OCI-LY3 (cell line): Measurements from ENCODE around the gene EID2.

Experiments
- H2AFZ ChIP-seq: fragments of 200-600, 300-600 bp; shearing (Covaris generic); 2 replicates; pipeline ENCODE4 v1.6.0; 2014; ENCODE audit warnings: antibody characterized with exemption, low read depth, low read length
- H3K27ac ChIP-seq: fragments of 200-600, 300-600 bp; sonication (generic); 2 replicates; pipeline ENCODE4 v1.5.1; 2014; ENCODE audit warnings: mild to moderate bottlenecking, low read length, moderate library complexity, mixed read lengths
- H3K27me3 ChIP-seq: fragments of 200-600, 300-600 bp; sonication (generic); 2 replicates; pipeline ENCODE4 v1.6.1; 2014; ENCODE audit warnings: low read depth, low read length, mixed read lengths
- H3K36me3 ChIP-seq: fragments of 200-600, 300-600 bp; sonication (generic); replicated peaks from 2 replicates; pipeline ENCODE3; 2014; ENCODE audit warnings: low read depth, low read length, mixed read lengths
- H3K4me1 ChIP-seq: fragments of 300-600, 200-600 bp; sonication (generic); 2 replicates; pipeline ENCODE4 v1.6.1; 2014; ENCODE audit warnings: low read length, mixed read lengths
- H3K4me2 ChIP-seq: fragments of 200-600, 300-600 bp; sonication (generic); 2 replicates; pipeline ENCODE4 v1.6.1; 2014; ENCODE audit warnings: low read length, mixed read lengths
- H3K4me3 ChIP-seq: fragments of 300-600, 200-600 bp; sonication (generic); 2 replicates; pipeline ENCODE4 v1.5.1; 2014; ENCODE audit warnings: antibody characterized with exemption, mild to moderate bottlenecking, low read length, moderate library complexity
- H3K79me2 ChIP-seq: fragments of 300-600, 200-600 bp; shearing (Covaris generic); 2 replicates; pipeline ENCODE4 v1.6.1; 2014; ENCODE audit warnings: mild to moderate bottlenecking, low read length, mixed read lengths
- H3K9ac ChIP-seq: fragments of 300-600, 200-600 bp; shearing (Covaris generic); 2 replicates; pipeline ENCODE4 v1.6.0; 2014; ENCODE audit warnings: mild to moderate bottlenecking, low read length, moderate library complexity
- H3K9me3 ChIP-seq: fragments of 200-600, 300-600 bp; shearing (Covaris generic); 2 replicates; pipeline ENCODE4 v1.6.1; 2014; ENCODE audit warnings: low read length, mixed read lengths; ENCODE audit not compliant: insufficient read depth
- H4K20me1 ChIP-seq: fragments of 200-600, 300-600 bp; sonication (generic); 2 replicates; pipeline ENCODE4 v1.6.1; 2016; ENCODE audit warnings: low read length, mixed read lengths; ENCODE audit not compliant: insufficient read depth
- CTCF ChIP-seq: fragments of 200-600, 300-600 bp; sonication (generic); IDR thresholded peaks from 2 replicates; pipeline ENCODE4 v1.5.1; 2014; ENCODE audit warnings: antibody characterized with exemption, low read length, low read depth
- EZH2phosphoT487 ChIP-seq: fragments of 200-600 bp; shearing (Covaris generic); IDR thresholded peaks from 2 replicates; pipeline ENCODE4 v1.6.1; 2018; ENCODE audit warnings: antibody characterized with exemption, mixed run types, low read depth

EID2 gene, protein sequence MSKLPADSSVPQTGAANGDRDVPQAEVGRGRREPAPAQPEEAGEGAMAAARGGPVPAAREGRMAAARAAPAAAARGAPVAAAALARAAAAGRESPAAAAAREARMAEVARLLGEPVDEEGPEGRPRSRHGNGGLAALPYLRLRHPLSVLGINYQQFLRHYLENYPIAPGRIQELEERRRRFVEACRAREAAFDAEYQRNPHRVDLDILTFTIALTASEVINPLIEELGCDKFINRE

DNA sequence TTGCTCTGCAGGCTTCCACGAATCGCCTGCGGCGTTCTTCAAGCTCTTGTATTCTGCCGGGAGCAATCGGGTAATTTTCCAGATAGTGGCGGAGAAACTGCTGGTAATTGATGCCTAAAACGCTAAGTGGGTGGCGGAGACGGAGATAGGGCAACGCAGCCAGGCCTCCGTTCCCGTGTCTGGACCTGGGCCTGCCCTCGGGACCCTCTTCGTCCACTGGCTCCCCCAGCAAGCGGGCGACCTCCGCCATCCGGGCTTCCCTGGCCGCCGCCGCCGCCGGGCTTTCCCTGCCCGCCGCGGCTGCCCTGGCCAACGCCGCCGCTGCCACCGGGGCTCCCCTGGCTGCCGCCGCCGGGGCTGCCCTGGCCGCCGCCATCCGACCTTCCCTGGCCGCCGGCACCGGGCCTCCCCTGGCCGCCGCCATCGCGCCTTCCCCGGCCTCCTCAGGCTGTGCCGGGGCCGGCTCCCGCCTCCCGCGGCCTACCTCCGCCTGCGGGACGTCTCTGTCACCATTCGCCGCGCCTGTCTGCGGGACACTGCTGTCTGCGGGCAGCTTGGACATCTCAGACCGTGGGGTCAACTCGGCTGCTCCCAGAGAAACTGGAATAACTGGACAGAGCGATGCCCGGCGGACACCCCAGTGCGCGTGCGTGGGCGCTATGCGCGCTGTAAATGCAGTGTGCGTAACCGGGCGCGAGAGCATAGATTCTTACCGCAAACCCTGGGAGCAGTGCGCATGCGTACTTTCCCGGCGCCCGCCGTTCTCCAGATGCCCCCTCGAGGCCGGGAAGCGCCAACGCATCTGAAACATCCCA, at the start of gene EID2:
Gene EID2 (minus strand): TSS at position 644 of the 815 bp plus-strand sequence. CDS start 82 bp downstream, at position 562.
- H4K20me1 ChIP-seq = peaks cover 5% of the 10 kb centered on the region; the same call in 1 of the 2 replicates
- H3K36me3 ChIP-seq = peaks cover 4% of the 10 kb centered on the region
- TF ChIP-seq EZH2phosphoT487 (no peak), CTCF (peak; percentile 73)
- peak within 1 kb of the TSS; percentile 94 for H3K4me3 ChIP-seq
- peak within 1 kb of the TSS; percentile 97 for H3K4me2 ChIP-seq
- peak within 1 kb of the TSS; percentile 60 for H3K27ac ChIP-seq
- H3K9me3 ChIP-seq = no peaks in the 10 kb centered on the region
- H3K79me2 ChIP-seq = peaks cover 25% of the 10 kb centered on the region
- H2AFZ ChIP-seq = peak within 1 kb of the TSS; percentile 100
- H3K9ac ChIP-seq = peak within 1 kb of the TSS; percentile 88
- 0 out of 2 replicates have a peak, but pooled peaks cover 4% of the 10 kb centered on the region for H3K27me3 ChIP-seq
- H3K4me1 ChIP-seq = peaks cover 17% of the 10 kb centered on the region

DNA sequence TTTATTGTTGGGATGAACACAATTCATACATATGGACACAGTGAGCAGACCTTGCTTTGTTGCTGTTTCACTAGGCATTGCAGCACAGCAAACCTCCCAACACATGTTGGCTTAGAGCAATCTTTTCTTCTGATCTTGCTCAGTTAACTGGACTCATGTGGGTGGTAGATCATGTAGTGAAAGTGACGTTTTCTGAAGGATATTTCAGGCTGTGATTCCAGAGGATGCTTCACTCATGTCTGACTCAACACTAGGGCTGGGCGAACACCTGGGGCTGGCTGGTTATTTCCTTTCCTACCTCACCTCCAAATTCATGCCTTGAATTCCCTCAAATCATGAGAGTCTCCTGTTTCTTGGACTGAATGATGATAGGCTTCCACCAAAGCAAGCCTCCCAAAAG, 48.1 kb upstream of the EID2 start:
- Histone ChIP-seq H3K79me2 (no peaks in the 10 kb centered on the region), H4K20me1 (no peaks in the 10 kb centered on the region), H2AFZ (no peak overlapping the region), H3K4me3 (no peak overlapping the region), H3K9me3 (no peaks in the 10 kb centered on the region), H3K27ac (no peak overlapping the region), H3K9ac (no peak overlapping the region), H3K4me1 (no peaks in the 10 kb centered on the region), H3K4me2 (no peak overlapping the region), H3K36me3 (no peaks in the 10 kb centered on the region), H3K27me3 (peaks cover 16% of the 10 kb centered on the region; the same call in 1 of the 2 replicates)
- TF ChIP-seq CTCF (no peak), EZH2phosphoT487 (no peak)

- H3K4me1 ChIP-seq = no peaks in the 10 kb centered on the region
- no peak overlapping the region for H2AFZ ChIP-seq
- H3K4me2 ChIP-seq = no peak overlapping the region
- H4K20me1 ChIP-seq = no peaks in the 10 kb centered on the region
- no peaks in the 10 kb centered on the region for H3K36me3 ChIP-seq
- no peak overlapping the region for H3K4me3 ChIP-seq
- TF ChIP-seq CTCF (no peak), EZH2phosphoT487 (no peak)
- peaks cover 20% of the 10 kb centered on the region; the same call in 1 of the 2 replicates for H3K27me3 ChIP-seq
- no peak overlapping the region for H3K9ac ChIP-seq
- H3K79me2 ChIP-seq = no peaks in the 10 kb centered on the region
- no peaks in the 10 kb centered on the region for H3K9me3 ChIP-seq
- H3K27ac ChIP-seq = no peak overlapping the region
Measured at GRCh38 chr19:39587496-39587895, 47.5 kb upstream of the EID2 start.

DNA sequence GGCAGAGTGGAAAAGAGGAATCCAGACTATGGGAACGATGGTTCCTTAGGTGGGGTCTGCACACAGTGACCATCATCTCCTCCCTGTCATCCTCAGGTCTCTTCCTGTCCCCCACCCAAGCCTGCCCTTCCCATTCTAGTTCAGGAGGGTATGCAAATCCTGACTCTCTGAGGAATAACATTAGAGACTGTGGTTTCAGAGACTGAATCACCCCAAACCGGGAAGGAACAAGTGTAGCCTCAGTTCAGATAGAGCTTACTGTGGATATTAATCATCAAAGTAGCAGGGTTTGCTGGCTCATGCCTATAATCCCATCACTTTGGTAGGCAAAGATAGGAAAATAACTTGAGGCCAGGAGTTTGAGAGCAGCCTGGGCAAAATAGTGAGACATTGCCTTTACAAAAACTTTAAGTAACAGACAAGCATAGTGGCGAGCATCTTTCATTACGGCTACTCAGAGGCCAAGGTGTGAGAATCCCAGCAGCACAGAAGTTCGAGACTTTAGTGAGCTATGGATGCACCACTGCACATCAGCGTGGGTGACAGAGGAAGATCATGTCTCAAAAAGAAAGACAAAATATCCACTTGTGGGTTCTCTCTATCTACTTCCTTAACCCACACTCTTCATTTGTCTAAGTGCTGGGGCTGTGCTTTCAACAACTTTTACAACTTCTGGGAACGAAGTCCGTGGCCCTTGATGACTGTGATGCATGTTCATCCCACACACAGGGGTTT, 43.1 kb upstream of the EID2 start:
- Histone ChIP-seq H3K4me1 (no peaks in the 10 kb centered on the region), H3K79me2 (no peaks in the 10 kb centered on the region), H3K36me3 (no peaks in the 10 kb centered on the region), H2AFZ (no peak overlapping the region), H4K20me1 (no peaks in the 10 kb centered on the region), H3K9me3 (0 out of 2 replicates have a peak, but pooled peaks cover 2% of the 10 kb centered on the region), H3K4me3 (no peak overlapping the region), H3K9ac (no peak overlapping the region), H3K27ac (no peak overlapping the region), H3K4me2 (no peak overlapping the region), H3K27me3 (peaks cover 37% of the 10 kb centered on the region; the same call in 1 of the 2 replicates)
- TF ChIP-seq CTCF (no peak), EZH2phosphoT487 (no peak)
